Natural killer cell (primary cell): Measurements from ENCODE around the gene ATP6V1E1. TPM values are rescaled to one million over a fixed set of nuclear protein-coding genes. Genes with fewer than 3 reads are reported as not detected.

Source experiments
- ATAC-seq, 3 donors: fragments of 150-1000 bp in 2 of 3; fragments of 200-7000 bp in 1 of 3; cut with Tn5 transposase; 1 replicate in 1 of 3; 2 replicates in 2 of 3; pipeline ENCODE4 v1.10.0; 2021; ENCODE audit warnings: mild to moderate bottlenecking in 2 of 3, moderate library complexity in 2 of 3
- DNase-seq, 2 donors: peaks; one replicate each; pipeline versions ENCODE4 v3.0.0 to v3.0.0-alpha.2; 2013 to 2021; ENCODE audit warnings: mixed read lengths in 1 of 2
- H3K27ac ChIP-seq: one replicate; pipeline ENCODE4 v1.5.1; 2013; ENCODE audit warnings: mild to moderate bottlenecking, low read length
- H3K27me3 ChIP-seq: one replicate; pipeline ENCODE4 v1.6.1; 2013; ENCODE audit warnings: low read length; ENCODE audit not compliant: control insufficient read depth, insufficient read depth
- H3K36me3 ChIP-seq: one replicate; pipeline ENCODE4 v1.6.1; 2013; ENCODE audit warnings: low read length; ENCODE audit not compliant: control insufficient read depth, insufficient read depth
- H3K4me1 ChIP-seq: one replicate; pipeline ENCODE4 v1.6.1; 2013; ENCODE audit warnings: low read length; ENCODE audit not compliant: control insufficient read depth, insufficient read depth
- H3K4me3 ChIP-seq: one replicate; pipeline ENCODE4 v1.5.1; 2013; ENCODE audit warnings: low read length
- H3K9me3 ChIP-seq: one replicate; pipeline ENCODE4 v1.6.1; 2013; ENCODE audit warnings: low read length; ENCODE audit not compliant: control insufficient read depth, insufficient read depth
- H3K27ac Mint-ChIP-seq, 2 donors: one replicate each; pipeline ENCODE4 v1.8.0; 2022; ENCODE audit warnings: mild to moderate bottlenecking in 2 of 2, mixed read lengths in 2 of 2, moderate library complexity in 1 of 2
- H3K27me3 Mint-ChIP-seq, 2 donors: one replicate each; pipeline ENCODE4 v1.8.0; 2022; ENCODE audit warnings: low read depth in 2 of 2, mixed read lengths in 2 of 2
- H3K36me3 Mint-ChIP-seq: one replicate; pipeline ENCODE4 v1.8.0; 2022; ENCODE audit warnings: mixed read lengths
- H3K4me1 Mint-ChIP-seq, 2 donors: one replicate each; pipeline ENCODE4 v1.8.0; 2022; ENCODE audit warnings: mixed read lengths in 2 of 2
- H3K4me3 Mint-ChIP-seq: one replicate; pipeline ENCODE4 v1.8.0; 2022; ENCODE audit warnings: mild to moderate bottlenecking, moderate library complexity, mixed read lengths
- H3K9me3 Mint-ChIP-seq, 2 donors: one replicate each; pipeline ENCODE4 v1.8.0; 2022; ENCODE audit warnings: mixed read lengths in 2 of 2
- whole genome bisulfite sequencing: methylation state at CpG from one replicate; pipeline ENCODE4 v1.1.7; 2013; ENCODE audit warnings: missing lambda C conversion rate; ENCODE audit not compliant: insufficient coverage; 5-methylcytosine and 5-hydroxymethylcytosine counted together
- intact Hi-C: fragments of 100-400 bp; cut with micrococcal nuclease; formaldehyde crosslinking; loops from one replicate; pipeline ENCODE4 v1.14.2; 2022
- total RNA-seq, 4 donors: library from RNA; stranded (reverse); fragments of 120-200 nt in 1 of 4; gene quantifications; one replicate each; pipeline versions ENCODE4 v1.2.3 to v1.2.4, GENCODE V29; 2013 to 2022
- TF ChIP-seq, protein P1 (sequence below): fragments of 200-600 bp; IDR thresholded peaks from one replicate; pipeline ENCODE4 v1.8.0; 2022; ENCODE audit warnings: antibody characterized with exemption

The ATP6V1E1 gene
- total RNA-seq, 3 donors from 2014 or later (not counting 1 experiment from before 2014, with no cell fraction given), result 75.8 to 79.8 (median 76.4) TPM

DNA sequence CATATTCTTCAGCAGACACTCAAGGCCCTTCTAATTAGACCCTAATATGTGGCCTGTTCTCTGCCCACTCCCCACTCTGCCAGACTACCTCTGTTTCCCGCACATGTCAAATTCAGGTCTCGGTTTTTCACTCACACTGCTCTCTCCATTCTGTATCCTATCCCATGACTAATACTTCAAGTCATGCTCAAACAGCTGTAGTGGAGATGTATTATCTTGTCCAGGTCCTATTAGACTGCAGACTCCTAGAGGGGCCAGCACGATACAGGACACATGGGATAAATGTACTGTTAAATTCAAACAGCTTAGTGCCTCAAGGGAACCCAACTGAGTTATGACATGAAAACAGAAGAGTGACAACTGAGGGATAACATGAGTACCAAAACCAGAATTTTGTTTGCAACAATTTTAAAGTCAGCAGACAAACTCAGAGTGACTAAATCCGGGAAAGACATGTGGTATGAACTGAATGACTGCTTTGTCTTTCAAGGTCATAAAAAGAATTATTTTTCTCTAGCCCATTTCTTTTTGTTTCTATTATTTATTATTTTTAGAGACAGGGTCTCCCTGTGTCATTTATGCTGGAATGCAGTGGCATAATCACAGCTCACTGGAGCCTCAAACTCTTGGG is 20.5 kb downstream of the ATP6V1E1 start:
- Histone ChIP-seq H3K4me3 (no peak overlapping the region), H3K4me1 (no peaks in the 10 kb centered on the region), H3K27me3 (no peaks in the 10 kb centered on the region), H3K27ac (no peak overlapping the region), H3K9me3 (no peaks in the 10 kb centered on the region), H3K36me3 (peaks cover 55% of the 10 kb centered on the region)
- Mint-ChIP-seq H3K4me1 (peaks cover 0 to 12% of the 10 kb centered on the region in 2 donors), H3K27ac (no peak overlapping the region), H3K9me3 (no peaks in the 10 kb centered on the region), H3K27me3 (no peaks in the 10 kb centered on the region), H3K36me3 (no peaks in the 10 kb centered on the region), H3K4me3 (no peak overlapping the region)
- intact Hi-C loops, result no loop called here
- WGBS, result 90% methylated on average over 3 of the region's 4 CpGs
- DNase-seq, result no peak
- TF ChIP-seq, protein P1, sequence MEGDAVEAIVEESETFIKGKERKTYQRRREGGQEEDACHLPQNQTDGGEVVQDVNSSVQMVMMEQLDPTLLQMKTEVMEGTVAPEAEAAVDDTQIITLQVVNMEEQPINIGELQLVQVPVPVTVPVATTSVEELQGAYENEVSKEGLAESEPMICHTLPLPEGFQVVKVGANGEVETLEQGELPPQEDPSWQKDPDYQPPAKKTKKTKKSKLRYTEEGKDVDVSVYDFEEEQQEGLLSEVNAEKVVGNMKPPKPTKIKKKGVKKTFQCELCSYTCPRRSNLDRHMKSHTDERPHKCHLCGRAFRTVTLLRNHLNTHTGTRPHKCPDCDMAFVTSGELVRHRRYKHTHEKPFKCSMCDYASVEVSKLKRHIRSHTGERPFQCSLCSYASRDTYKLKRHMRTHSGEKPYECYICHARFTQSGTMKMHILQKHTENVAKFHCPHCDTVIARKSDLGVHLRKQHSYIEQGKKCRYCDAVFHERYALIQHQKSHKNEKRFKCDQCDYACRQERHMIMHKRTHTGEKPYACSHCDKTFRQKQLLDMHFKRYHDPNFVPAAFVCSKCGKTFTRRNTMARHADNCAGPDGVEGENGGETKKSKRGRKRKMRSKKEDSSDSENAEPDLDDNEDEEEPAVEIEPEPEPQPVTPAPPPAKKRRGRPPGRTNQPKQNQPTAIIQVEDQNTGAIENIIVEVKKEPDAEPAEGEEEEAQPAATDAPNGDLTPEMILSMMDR, result no peak
- ATAC-seq, result no peak

DNA sequence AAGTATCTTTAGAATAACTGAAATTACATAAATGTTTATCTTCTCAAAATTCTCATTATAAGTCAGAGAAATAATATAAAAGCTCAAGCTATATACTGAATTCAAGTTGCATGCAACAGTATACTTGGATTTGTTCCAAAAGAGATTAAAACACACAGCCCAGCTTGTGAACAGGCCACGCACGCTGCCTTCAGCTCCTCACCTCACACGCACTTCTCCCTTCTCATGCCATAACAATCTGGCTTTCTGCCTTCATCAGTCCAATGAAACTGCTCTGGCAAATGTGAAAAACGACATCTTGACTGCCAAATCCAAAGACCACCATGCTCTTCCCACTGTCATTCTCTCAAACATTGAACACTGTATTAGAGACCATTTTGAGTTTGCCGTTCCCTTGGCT is 22.1 kb downstream of the ATP6V1E1 start:
- H3K27ac Mint-ChIP-seq, result no peak overlapping the region
- Histone ChIP-seq H3K4me1 (no peaks in the 10 kb centered on the region), H3K27ac (no peak overlapping the region), H3K27me3 (no peaks in the 10 kb centered on the region), H3K9me3 (no peaks in the 10 kb centered on the region), H3K4me3 (no peak overlapping the region), H3K36me3 (peaks cover 40% of the 10 kb centered on the region)
- ATAC-seq, result no peak
- DNase-seq, result no peak
- H3K4me1 Mint-ChIP-seq, result peaks cover 0 to 6% of the 10 kb centered on the region in 2 donors
- no peaks in the 10 kb centered on the region for H3K36me3 Mint-ChIP-seq
- TF ChIP-seq, protein P1, result no peak
- intact Hi-C loops, result no loop called here
- H3K27me3 Mint-ChIP-seq, result no peaks in the 10 kb centered on the region
- H3K4me3 Mint-ChIP-seq, result no peak overlapping the region
- no peaks in the 10 kb centered on the region for H3K9me3 Mint-ChIP-seq
- 85% methylated on average over 5 of the region's 5 CpGs for WGBS

DNA sequence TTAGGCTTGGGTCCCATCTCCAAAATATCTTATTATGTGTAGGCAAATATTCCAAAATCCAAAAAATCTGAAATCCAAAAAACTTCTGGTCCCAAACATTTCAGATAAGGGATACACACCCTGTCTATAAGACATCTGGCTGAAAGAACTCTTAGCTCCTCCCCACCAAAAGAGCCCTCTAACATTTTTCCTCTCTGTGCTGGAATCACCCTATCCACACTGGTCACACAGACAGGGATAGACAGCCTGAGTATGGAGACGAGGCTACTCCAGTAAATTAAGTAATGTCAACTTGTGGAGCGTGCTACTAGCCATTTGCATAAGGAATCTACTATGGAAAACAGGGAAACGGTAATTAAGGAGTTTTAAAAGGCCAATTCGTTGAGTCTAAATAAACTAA is 24.9 kb downstream of the ATP6V1E1 start:
- H3K36me3 ChIP-seq, result peaks cover 44% of the 10 kb centered on the region
- WGBS, result 95% methylated on average over 4 of the region's 4 CpGs
- peaks cover 6% of the 10 kb centered on the region for H3K36me3 Mint-ChIP-seq

More for the DNA sequence above, 24.9 kb downstream of the ATP6V1E1 start:
- TF ChIP-seq, protein P1, result no peak
- Histone ChIP-seq H3K4me1 (no peaks in the 10 kb centered on the region), H3K27ac (no peak overlapping the region), H3K4me3 (no peak overlapping the region), H3K27me3 (no peaks in the 10 kb centered on the region), H3K9me3 (no peaks in the 10 kb centered on the region)
- Mint-ChIP-seq H3K4me3 (no peak overlapping the region), H3K27me3 (no peaks in the 10 kb centered on the region), H3K4me1 (no peaks in the 10 kb centered on the region), H3K9me3 (no peaks in the 10 kb centered on the region), H3K27ac (no peak overlapping the region)
- intact Hi-C loops, result no loop called here
- ATAC-seq (no peak), DNase-seq (no peak)
